OCI-LY3 (cell line): ENCODE measurements around the gene GCLM.
A peak's percentile ranks its signal among the peaks of the same experiment; 100 is the strongest.

ENCODE experiments used
- H2AFZ ChIP-seq: fragments of 200-600, 300-600 bp; shearing (Covaris generic); 2 replicates; pipeline ENCODE4 v1.6.0; 2014; ENCODE audit warnings: antibody characterized with exemption, low read depth, low read length
- H3K27ac ChIP-seq: fragments of 200-600, 300-600 bp; sonication (generic); 2 replicates; pipeline ENCODE4 v1.5.1; 2014; ENCODE audit warnings: mild to moderate bottlenecking, low read length, moderate library complexity, mixed read lengths
- H3K27me3 ChIP-seq: fragments of 200-600, 300-600 bp; sonication (generic); 2 replicates; pipeline ENCODE4 v1.6.1; 2014; ENCODE audit warnings: low read depth, low read length, mixed read lengths
- H3K36me3 ChIP-seq: fragments of 200-600, 300-600 bp; sonication (generic); replicated peaks from 2 replicates; pipeline ENCODE3; 2014; ENCODE audit warnings: low read depth, low read length, mixed read lengths
- H3K4me1 ChIP-seq: fragments of 300-600, 200-600 bp; sonication (generic); 2 replicates; pipeline ENCODE4 v1.6.1; 2014; ENCODE audit warnings: low read length, mixed read lengths
- H3K4me2 ChIP-seq: fragments of 200-600, 300-600 bp; sonication (generic); 2 replicates; pipeline ENCODE4 v1.6.1; 2014; ENCODE audit warnings: low read length, mixed read lengths
- H3K4me3 ChIP-seq: fragments of 300-600, 200-600 bp; sonication (generic); 2 replicates; pipeline ENCODE4 v1.5.1; 2014; ENCODE audit warnings: antibody characterized with exemption, mild to moderate bottlenecking, low read length, moderate library complexity
- H3K79me2 ChIP-seq: fragments of 300-600, 200-600 bp; shearing (Covaris generic); 2 replicates; pipeline ENCODE4 v1.6.1; 2014; ENCODE audit warnings: mild to moderate bottlenecking, low read length, mixed read lengths
- H3K9ac ChIP-seq: fragments of 300-600, 200-600 bp; shearing (Covaris generic); 2 replicates; pipeline ENCODE4 v1.6.0; 2014; ENCODE audit warnings: mild to moderate bottlenecking, low read length, moderate library complexity
- H3K9me3 ChIP-seq: fragments of 200-600, 300-600 bp; shearing (Covaris generic); 2 replicates; pipeline ENCODE4 v1.6.1; 2014; ENCODE audit warnings: low read length, mixed read lengths; ENCODE audit not compliant: insufficient read depth
- H4K20me1 ChIP-seq: fragments of 200-600, 300-600 bp; sonication (generic); 2 replicates; pipeline ENCODE4 v1.6.1; 2016; ENCODE audit warnings: low read length, mixed read lengths; ENCODE audit not compliant: insufficient read depth
- EZH2phosphoT487 ChIP-seq: fragments of 200-600 bp; shearing (Covaris generic); IDR thresholded peaks from 2 replicates; pipeline ENCODE4 v1.6.1; 2018; ENCODE audit warnings: antibody characterized with exemption, mixed run types, low read depth
- TF ChIP-seq, protein P1 (sequence below): fragments of 200-600, 300-600 bp; sonication (generic); IDR thresholded peaks from 2 replicates; pipeline ENCODE4 v1.5.1; 2014; ENCODE audit warnings: antibody characterized with exemption, low read length, low read depth

GCLM gene

GRCh38 chr1:93908394-93909145, 660 bp downstream of the GCLM start:
- peaks cover 25% of the 10 kb centered on the region for H3K79me2 ChIP-seq
- H3K27me3 ChIP-seq = no peaks in the 10 kb centered on the region
- H3K9me3 ChIP-seq = no peaks in the 10 kb centered on the region
- peak overlapping the region; percentile 84 for H3K4me3 ChIP-seq
- H2AFZ ChIP-seq = peak overlapping the region; percentile 19; the same call in 1 of the 2 replicates
- peak overlapping the region; percentile 84 for H3K9ac ChIP-seq
- peaks cover 13% of the 10 kb centered on the region for H3K4me1 ChIP-seq
- peak overlapping the region; percentile 28; the same call in 1 of the 2 replicates for H3K27ac ChIP-seq
- TF ChIP-seq, protein P1, sequence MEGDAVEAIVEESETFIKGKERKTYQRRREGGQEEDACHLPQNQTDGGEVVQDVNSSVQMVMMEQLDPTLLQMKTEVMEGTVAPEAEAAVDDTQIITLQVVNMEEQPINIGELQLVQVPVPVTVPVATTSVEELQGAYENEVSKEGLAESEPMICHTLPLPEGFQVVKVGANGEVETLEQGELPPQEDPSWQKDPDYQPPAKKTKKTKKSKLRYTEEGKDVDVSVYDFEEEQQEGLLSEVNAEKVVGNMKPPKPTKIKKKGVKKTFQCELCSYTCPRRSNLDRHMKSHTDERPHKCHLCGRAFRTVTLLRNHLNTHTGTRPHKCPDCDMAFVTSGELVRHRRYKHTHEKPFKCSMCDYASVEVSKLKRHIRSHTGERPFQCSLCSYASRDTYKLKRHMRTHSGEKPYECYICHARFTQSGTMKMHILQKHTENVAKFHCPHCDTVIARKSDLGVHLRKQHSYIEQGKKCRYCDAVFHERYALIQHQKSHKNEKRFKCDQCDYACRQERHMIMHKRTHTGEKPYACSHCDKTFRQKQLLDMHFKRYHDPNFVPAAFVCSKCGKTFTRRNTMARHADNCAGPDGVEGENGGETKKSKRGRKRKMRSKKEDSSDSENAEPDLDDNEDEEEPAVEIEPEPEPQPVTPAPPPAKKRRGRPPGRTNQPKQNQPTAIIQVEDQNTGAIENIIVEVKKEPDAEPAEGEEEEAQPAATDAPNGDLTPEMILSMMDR = no peak
- no peak for TF ChIP-seq EZH2phosphoT487
- no peaks in the 10 kb centered on the region for H3K36me3 ChIP-seq
- peak overlapping the region; percentile 79 for H3K4me2 ChIP-seq
- H4K20me1 ChIP-seq = no peaks in the 10 kb centered on the region

DNA sequence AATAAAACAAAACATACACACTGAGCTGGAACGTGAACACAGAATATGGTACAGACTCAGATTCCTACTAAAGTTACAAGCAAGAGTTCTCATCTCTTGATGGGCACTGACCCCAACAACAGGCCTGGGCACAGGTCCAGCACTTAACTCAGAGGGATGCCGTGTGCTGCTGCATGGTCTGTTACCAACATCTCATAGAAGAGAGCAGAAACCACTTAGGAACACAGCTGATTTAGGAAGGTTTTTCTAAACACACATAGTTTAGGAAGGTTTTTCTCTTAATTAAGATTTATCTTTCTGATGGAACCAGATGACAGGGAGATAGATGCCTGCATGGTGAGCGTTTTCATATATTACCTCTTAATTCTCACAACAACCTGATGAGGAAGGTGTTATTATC, 1.5 kb downstream of the GCLM start:
- Histone ChIP-seq H3K4me2 (peak overlapping the region; percentile 79), H3K9ac (no peak overlapping the region), H3K27ac (no peak overlapping the region), H3K4me1 (peaks cover 13% of the 10 kb centered on the region), H3K9me3 (no peaks in the 10 kb centered on the region), H3K27me3 (no peaks in the 10 kb centered on the region), H3K79me2 (peaks cover 25% of the 10 kb centered on the region), H3K36me3 (no peaks in the 10 kb centered on the region), H2AFZ (no peak overlapping the region), H3K4me3 (0 out of 2 replicates have a peak overlapping the region, but pooled peaks have one; percentile 84), H4K20me1 (no peaks in the 10 kb centered on the region)
- no peak for TF ChIP-seq EZH2phosphoT487

DNA sequence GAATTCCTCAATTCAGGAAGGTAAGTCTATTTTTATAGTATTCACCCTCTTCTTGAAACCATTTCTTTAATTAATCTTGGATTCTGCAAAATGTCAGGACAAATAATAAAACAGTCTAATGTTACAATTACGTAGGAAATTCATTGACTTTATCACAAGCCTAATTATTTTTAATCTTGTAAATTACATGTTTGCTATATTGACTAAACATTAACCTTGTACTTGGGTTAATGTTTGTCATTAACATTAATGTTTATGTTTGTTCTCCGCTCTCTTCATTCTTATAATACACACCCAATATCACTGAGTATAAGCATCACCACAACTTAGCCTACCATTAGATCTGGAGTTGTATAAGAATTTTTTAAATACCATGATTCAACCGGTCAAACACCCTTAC, 2.8 kb downstream of the GCLM start:
- TF ChIP-seq, protein P1 = no peak
- no peak for TF ChIP-seq EZH2phosphoT487
- H3K79me2 ChIP-seq = peaks cover 25% of the 10 kb centered on the region
- no peaks in the 10 kb centered on the region for H4K20me1 ChIP-seq

GRCh38 chr1:93905734-93906133, 3.5 kb downstream of the GCLM start:
- Histone ChIP-seq H3K27me3 (no peaks in the 10 kb centered on the region), H3K9me3 (no peaks in the 10 kb centered on the region), H3K36me3 (no peaks in the 10 kb centered on the region), H2AFZ (no peak overlapping the region), H3K4me3 (no peak overlapping the region), H3K4me1 (peaks cover 13% of the 10 kb centered on the region), H3K79me2 (peaks cover 25% of the 10 kb centered on the region), H3K4me2 (no peak overlapping the region), H3K9ac (no peak overlapping the region), H4K20me1 (no peaks in the 10 kb centered on the region), H3K27ac (no peak overlapping the region)
- TF ChIP-seq EZH2phosphoT487 = no peak
- TF ChIP-seq, protein P1 = no peak

More for the DNA sequence above, 2.8 kb downstream of the GCLM start:
- H3K4me1 ChIP-seq = peaks cover 13% of the 10 kb centered on the region
- no peaks in the 10 kb centered on the region for H3K9me3 ChIP-seq
- no peak overlapping the region for H3K4me3 ChIP-seq
- no peak overlapping the region for H2AFZ ChIP-seq
- no peaks in the 10 kb centered on the region for H3K27me3 ChIP-seq
- no peaks in the 10 kb centered on the region for H3K36me3 ChIP-seq
- no peak overlapping the region for H3K4me2 ChIP-seq
- H3K27ac ChIP-seq = no peak overlapping the region
- no peak overlapping the region for H3K9ac ChIP-seq
